Hippocampal formation (tissue), 2 donors: Measurements from ENCODE around the gene KCNH8.
A peak's percentile ranks its signal among the peaks of the same experiment; 100 is the strongest.
"Not testable (repeated sequence)": the region's sequence is repeated elsewhere in the genome, so short reads cannot be mapped to it uniquely, and the experiment has no call there.

Experiments
- DNase-seq, 2 donors: peaks; one replicate each; lab custom pipeline; 2025; lab: John Stamatoyannopoulos, UW

The KCNH8 gene

GRCh38 chr3:19147905-19148767 lies at the start of gene KCNH8:
KCNH8 (plus strand) TSS chr3:19148510; CDS start chr3:19148720, 210 bp downstream.
- DNase-seq = peak; percentile 71 to 88

- DNase-seq = not testable (repeated sequence)
Observed at GRCh38 chr3:19102654-19103290, 45.5 kb upstream of the KCNH8 start.

GRCh38 chr3:19103510-19103909 lies 44.8 kb upstream of the KCNH8 start:
- no peak for DNase-seq

GRCh38 chr3:19104459-19104858 lies 43.9 kb upstream of the KCNH8 start:
- no peak for DNase-seq

- no peak for DNase-seq
Observed at GRCh38 chr3:19105826-19106225, 42.5 kb upstream of the KCNH8 start.

- no peak for DNase-seq
Observed at GRCh38 chr3:19106307-19106706, 42.0 kb upstream of the KCNH8 start.

GRCh38 chr3:19107719-19108118 lies 40.6 kb upstream of the KCNH8 start:
- peak in 1 of 2 donors; percentile 15 for DNase-seq

- no peak for DNase-seq
Observed at GRCh38 chr3:19110335-19110895, 37.9 kb upstream of the KCNH8 start.

GRCh38 chr3:19114461-19114860 lies 33.8 kb upstream of the KCNH8 start:
- DNase-seq = no peak

GRCh38 chr3:19116239-19116638 lies 32.1 kb upstream of the KCNH8 start:
- no peak for DNase-seq

- no peak for DNase-seq
Observed at GRCh38 chr3:19124752-19125151, 23.6 kb upstream of the KCNH8 start.

- DNase-seq = no peak
Observed at GRCh38 chr3:19139863-19140262, 8.4 kb upstream of the KCNH8 start.

- DNase-seq = peak; percentile 66 to 70
Observed at GRCh38 chr3:19146685-19147650, 1.3 kb upstream of the KCNH8 start.

- DNase-seq = no peak
Observed at GRCh38 chr3:19148768-19149091, 420 bp downstream of the KCNH8 start.

GRCh38 chr3:19149368-19149767 lies 1.1 kb downstream of the KCNH8 start:
- DNase-seq = peak in 1 of 2 donors; percentile 34

GRCh38 chr3:19151171-19151570 lies 2.9 kb downstream of the KCNH8 start:
- DNase-seq = no peak

- DNase-seq = no peak
Observed at GRCh38 chr3:19154693-19155250, 6.5 kb downstream of the KCNH8 start.

- peak; percentile 33 to 36 for DNase-seq
Observed at GRCh38 chr3:19155375-19155774, 7.1 kb downstream of the KCNH8 start.

GRCh38 chr3:19159966-19160635 lies 11.8 kb downstream of the KCNH8 start:
- no peak for DNase-seq

GRCh38 chr3:19165654-19166053 lies 17.3 kb downstream of the KCNH8 start:
- no peak for DNase-seq

GRCh38 chr3:19171794-19172193 lies 23.5 kb downstream of the KCNH8 start:
- DNase-seq = peak in 1 of 2 donors; percentile 15
